H9 (cell line): ENCODE measurements around the gene GAMT. TPM values are rescaled to one million over a fixed set of nuclear protein-coding genes. Genes with fewer than 3 reads are reported as not detected.

Experiments
- DNase-seq: peaks from one replicate; pipeline ENCODE4 v3.0.0-alpha.2; 2017
- H2AFZ ChIP-seq: one replicate; pipeline ENCODE4 v1.6.1; 2013; ENCODE audit warnings: mild to moderate bottlenecking, low read length, control low read depth, moderate library complexity
- H2AK5ac ChIP-seq: 2 replicates; pipeline ENCODE4 v1.6.1; 2013; ENCODE audit warnings: low read length, control low read depth, mixed read lengths; ENCODE audit not compliant: insufficient read length
- H2BK120ac ChIP-seq: one replicate; pipeline ENCODE4 v1.6.1; 2013; ENCODE audit warnings: low read depth, mild to moderate bottlenecking, low read length, control low read depth, inconsistent platforms; ENCODE audit not compliant: poor library complexity, severe bottlenecking
- H2BK12ac ChIP-seq: 2 replicates; pipeline ENCODE4 v1.6.1; 2013; ENCODE audit warnings: low read length, control low read depth, mixed read lengths, low read depth; ENCODE audit not compliant: insufficient read length
- H2BK15ac ChIP-seq: 2 replicates; pipeline ENCODE4 v1.6.1; 2013; ENCODE audit warnings: low read depth, low read length, control low read depth
- H2BK20ac ChIP-seq: one replicate; pipeline ENCODE4 v1.6.1; 2013; ENCODE audit warnings: low read depth, mild to moderate bottlenecking, low read length, control low read depth, inconsistent platforms; ENCODE audit not compliant: poor library complexity, severe bottlenecking
- H2BK5ac ChIP-seq: 2 replicates; pipeline ENCODE4 v1.6.1; 2013; ENCODE audit warnings: low read length, control low read depth, mixed read lengths; ENCODE audit not compliant: insufficient read length
- H3K14ac ChIP-seq: 2 replicates; pipeline ENCODE4 v1.6.1; 2013; ENCODE audit warnings: low read length, control low read depth; ENCODE audit not compliant: insufficient read depth
- H3K18ac ChIP-seq: 2 replicates; pipeline ENCODE4 v1.6.1; 2013; ENCODE audit warnings: low read depth, mild to moderate bottlenecking, mixed read lengths, low read length, control low read depth; ENCODE audit not compliant: insufficient read length
- H3K23ac ChIP-seq: 2 replicates; pipeline ENCODE4 v1.6.1; 2013; ENCODE audit warnings: low read length, control low read depth, mixed read lengths, low read depth; ENCODE audit not compliant: insufficient read length
- H3K23me2 ChIP-seq: 2 replicates; pipeline ENCODE4 v1.6.1; 2013; ENCODE audit warnings: low read depth, mild to moderate bottlenecking, mixed read lengths, low read length, control low read depth; ENCODE audit not compliant: insufficient read length, poor library complexity, severe bottlenecking
- H3K27ac ChIP-seq: 2 replicates; pipeline ENCODE4 v1.5.1; 2013; ENCODE audit warnings: low read length, control low read depth, mixed read lengths, low read depth; ENCODE audit not compliant: insufficient read length
- H3K27me3 ChIP-seq: 2 replicates; pipeline ENCODE4 v1.6.1; 2013; ENCODE audit warnings: low read length, control low read depth, inconsistent platforms; ENCODE audit not compliant: insufficient read depth
- H3K4ac ChIP-seq: 2 replicates; pipeline ENCODE4 v1.6.1; 2013; ENCODE audit warnings: low read depth, mild to moderate bottlenecking, control low read depth, inconsistent platforms, low read length, moderate library complexity
- H3K4me1 ChIP-seq: 2 replicates; pipeline ENCODE4 v1.6.1; 2013; ENCODE audit warnings: low read length, control low read depth, inconsistent platforms; ENCODE audit not compliant: insufficient read depth
- H3K4me2 ChIP-seq: 2 replicates; pipeline ENCODE4 v1.6.1; 2013; ENCODE audit warnings: low read length, control low read depth, mixed read lengths; ENCODE audit not compliant: insufficient read length, insufficient read depth
- H3K56ac ChIP-seq: 2 replicates; pipeline ENCODE4 v1.6.1; 2013; ENCODE audit warnings: low read depth, mild to moderate bottlenecking, mixed read lengths, low read length, control low read depth; ENCODE audit not compliant: insufficient read length
- H3K79me1 ChIP-seq: 2 replicates; pipeline ENCODE4 v1.6.1; 2013; ENCODE audit warnings: low read depth, mild to moderate bottlenecking, moderate library complexity, low read length, control low read depth, inconsistent platforms; ENCODE audit not compliant: insufficient read depth, poor library complexity, severe bottlenecking
- H3K79me2 ChIP-seq: 2 replicates; pipeline ENCODE4 v1.6.1; 2013; ENCODE audit warnings: low read length, control low read depth, inconsistent platforms; ENCODE audit not compliant: insufficient read depth
- H3K9ac ChIP-seq: 2 replicates; pipeline ENCODE4 v1.6.1; 2013; ENCODE audit warnings: low read length, control low read depth, mixed read lengths; ENCODE audit not compliant: insufficient read length; ENCODE audit errors: extremely low read depth
- H3K9me3 ChIP-seq: one replicate; pipeline ENCODE4 v1.6.1; 2013; ENCODE audit warnings: low read depth, low read length, inconsistent platforms; ENCODE audit not compliant: control insufficient read depth
- H3T11ph ChIP-seq: one replicate; pipeline ENCODE4 v1.6.1; 2013; ENCODE audit warnings: mild to moderate bottlenecking, low read length, control low read depth, inconsistent platforms
- H4K20me1 ChIP-seq: one replicate; pipeline ENCODE4 v1.6.1; 2013; ENCODE audit not compliant: control insufficient read depth, insufficient read length, insufficient read depth
- H4K5ac ChIP-seq: 2 replicates; pipeline ENCODE4 v1.6.1; 2013; ENCODE audit warnings: low read depth, mild to moderate bottlenecking, mixed read lengths, low read length, control low read depth; ENCODE audit not compliant: insufficient read length
- H4K8ac ChIP-seq: replicated peaks from 2 replicates; pipeline ENCODE4 v1.6.1; 2013; ENCODE audit warnings: low read length, control low read depth, mixed read lengths, low read depth; ENCODE audit not compliant: insufficient read length
- H4K91ac ChIP-seq: 2 replicates; pipeline ENCODE4 v1.6.1; 2013; ENCODE audit warnings: low read depth, mild to moderate bottlenecking, moderate library complexity, mixed read lengths, low read length, control low read depth; ENCODE audit not compliant: insufficient read length
- H3K27ac Mint-ChIP-seq, 3 experiments: 2 replicates in 2 of 3; 3 replicates in 1 of 3; pipeline ENCODE4 v1.8.0; 2020 to 2021; ENCODE audit warnings: mixed read lengths in 3 of 3, mild to moderate bottlenecking in 1 of 3, moderate library complexity in 1 of 3
- H3K27me3 Mint-ChIP-seq: 2 replicates; pipeline ENCODE4 v1.8.0; 2021; ENCODE audit warnings: low read depth, mild to moderate bottlenecking, moderate library complexity, mixed read lengths
- H3K36me3 Mint-ChIP-seq, 3 experiments: 2 replicates in 2 of 3; 3 replicates in 1 of 3; pipeline ENCODE4 v1.8.0; 2020 to 2021; ENCODE audit warnings: low read depth in 3 of 3, mixed read lengths in 3 of 3; ENCODE audit not compliant: insufficient read depth in 1 of 3
- H3K4me1 Mint-ChIP-seq, 2 experiments: 2 replicates each; pipeline ENCODE4 v1.8.0; 2020; ENCODE audit warnings: mixed read lengths in 2 of 2
- H3K4me3 Mint-ChIP-seq, 2 experiments: 2 replicates in 1 of 2; 3 replicates in 1 of 2; pipeline ENCODE4 v1.8.0; 2020 to 2021; ENCODE audit warnings: mild to moderate bottlenecking in 2 of 2, mixed read lengths in 2 of 2, moderate library complexity in 1 of 2
- H3K9me3 Mint-ChIP-seq, 2 experiments: 2 replicates in 1 of 2; 3 replicates in 1 of 2; pipeline ENCODE4 v1.8.0; 2020; ENCODE audit warnings: mild to moderate bottlenecking in 2 of 2, mixed read lengths in 2 of 2, moderate library complexity in 1 of 2
- WGBS: extraction: QIAGEN DNeasy Blood & Tissue Kit; methylation state at CpG from one replicate; pipeline ENCODE4 v1.1.7; 2013; ENCODE audit warnings: missing lambda C conversion rate, low lambda C conversion rate, mixed read lengths; ENCODE audit not compliant: insufficient read length; ENCODE audit errors: extremely low coverage; 5-methylcytosine and 5-hydroxymethylcytosine counted together
- total RNA-seq: library from RNA; stranded (reverse); gene quantifications from 2 replicates; pipeline ENCODE4 v1.2.1, GENCODE V29; 2021
- TF ChIP-seq, protein P1 (sequence below): fragments of 200-600 bp; sonication (generic); conservative IDR thresholded peaks from 3 replicates; pipeline ENCODE4 v1.8.0; 2021; ENCODE audit warnings: antibody characterized with exemption, mild to moderate bottlenecking

The GAMT gene
- total RNA-seq, 1 experiment from 2014 or later = 26.6 TPM

DNA sequence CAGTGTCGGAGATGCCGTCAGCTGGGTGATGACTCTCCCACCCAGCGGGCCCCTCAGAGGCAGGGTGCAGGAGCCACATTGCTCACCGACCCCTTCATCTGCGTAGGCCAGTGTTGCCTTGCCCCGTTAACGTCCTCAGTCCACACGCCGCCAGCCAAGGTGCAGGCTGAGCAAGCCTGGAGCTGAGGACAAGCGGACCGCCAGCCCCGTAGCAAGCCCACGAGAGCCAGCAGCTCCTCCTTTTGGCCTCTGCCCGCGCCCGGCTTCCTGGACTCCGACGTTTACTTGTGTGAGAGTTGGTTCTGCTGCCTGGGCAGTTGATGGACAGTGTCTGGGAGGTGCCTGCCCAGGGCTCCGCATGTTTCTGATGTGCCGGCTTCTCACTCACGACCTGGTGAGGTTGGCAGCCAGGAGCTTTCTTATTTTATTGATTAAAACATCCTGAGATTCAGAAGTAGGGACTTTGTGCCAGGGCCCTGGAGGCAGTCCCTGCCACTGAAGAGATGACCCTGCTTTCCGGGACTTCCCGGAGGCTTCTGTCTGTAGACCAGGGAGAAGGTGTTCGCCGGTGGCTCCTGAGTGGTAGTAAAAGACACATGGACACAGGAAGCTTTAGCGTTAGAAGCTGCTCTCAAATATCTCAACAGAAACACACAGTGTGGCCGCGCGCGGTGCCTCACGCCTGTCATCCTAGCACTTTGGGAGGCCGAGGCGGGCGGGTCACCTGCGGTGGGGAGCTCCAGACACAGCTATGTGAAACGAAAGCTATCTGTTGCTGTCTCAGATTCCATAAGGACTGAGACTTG is 11.9 kb upstream of the GAMT start:
- Mint-ChIP-seq H3K4me1 (peaks cover 59 to 64% of the 10 kb centered on the region in 2 experiments), H3K36me3 (peaks cover 23 to 63% (median 46%) of the 10 kb centered on the region in 3 experiments), H3K27me3 (no peaks in the 10 kb centered on the region), H3K9me3 (peaks cover 0 to 2% of the 10 kb centered on the region in 2 experiments; a peak in 1 of 5 replicates), H3K4me3 (no peak overlapping the region; a peak in 1 of 5 replicates), H3K27ac (peak overlapping the region; percentile 61 to 84 (median 70); a peak in 5 of 7 replicates)
- H3K4me1 ChIP-seq = no peaks in the 10 kb centered on the region; the same call in 1 of the 2 replicates
- H3K23me2 ChIP-seq = peaks cover 6% of the 10 kb centered on the region
- no peak overlapping the region for H3K56ac ChIP-seq
- H3K4me2 ChIP-seq = no peak overlapping the region
- no peaks in the 10 kb centered on the region for H3K27me3 ChIP-seq
- H2BK5ac ChIP-seq = no peak overlapping the region
- H3K9ac ChIP-seq = no peak overlapping the region
- no peaks in the 10 kb centered on the region for H3K9me3 ChIP-seq
- no peak overlapping the region for H3K27ac ChIP-seq
- TF ChIP-seq, protein P1, sequence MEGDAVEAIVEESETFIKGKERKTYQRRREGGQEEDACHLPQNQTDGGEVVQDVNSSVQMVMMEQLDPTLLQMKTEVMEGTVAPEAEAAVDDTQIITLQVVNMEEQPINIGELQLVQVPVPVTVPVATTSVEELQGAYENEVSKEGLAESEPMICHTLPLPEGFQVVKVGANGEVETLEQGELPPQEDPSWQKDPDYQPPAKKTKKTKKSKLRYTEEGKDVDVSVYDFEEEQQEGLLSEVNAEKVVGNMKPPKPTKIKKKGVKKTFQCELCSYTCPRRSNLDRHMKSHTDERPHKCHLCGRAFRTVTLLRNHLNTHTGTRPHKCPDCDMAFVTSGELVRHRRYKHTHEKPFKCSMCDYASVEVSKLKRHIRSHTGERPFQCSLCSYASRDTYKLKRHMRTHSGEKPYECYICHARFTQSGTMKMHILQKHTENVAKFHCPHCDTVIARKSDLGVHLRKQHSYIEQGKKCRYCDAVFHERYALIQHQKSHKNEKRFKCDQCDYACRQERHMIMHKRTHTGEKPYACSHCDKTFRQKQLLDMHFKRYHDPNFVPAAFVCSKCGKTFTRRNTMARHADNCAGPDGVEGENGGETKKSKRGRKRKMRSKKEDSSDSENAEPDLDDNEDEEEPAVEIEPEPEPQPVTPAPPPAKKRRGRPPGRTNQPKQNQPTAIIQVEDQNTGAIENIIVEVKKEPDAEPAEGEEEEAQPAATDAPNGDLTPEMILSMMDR = no peak
- H2AK5ac ChIP-seq = no peak overlapping the region
- H2AFZ ChIP-seq = no peak overlapping the region
- no peak overlapping the region for H4K8ac ChIP-seq
- no peak overlapping the region for H4K5ac ChIP-seq
- H3K18ac ChIP-seq = no peak overlapping the region
- no peak for DNase-seq
- H3K14ac ChIP-seq = no peak overlapping the region; the same call in 1 of the 2 replicates
- H3K79me2 ChIP-seq = peaks cover 84% of the 10 kb centered on the region
- H2BK120ac ChIP-seq = no peak overlapping the region
- no peak overlapping the region for H2BK12ac ChIP-seq
- H3K79me1 ChIP-seq = peaks cover 4% of the 10 kb centered on the region
- H2BK15ac ChIP-seq = no peak overlapping the region
- H4K91ac ChIP-seq = no peak overlapping the region
- peaks cover 2% of the 10 kb centered on the region for H4K20me1 ChIP-seq
- H3K23ac ChIP-seq = no peak overlapping the region
- H2BK20ac ChIP-seq = no peak overlapping the region
- no CpG with 5 or more reads among the region's 36 CpGs for WGBS
- no peak overlapping the region for H3K4ac ChIP-seq
- no peak overlapping the region for H3T11ph ChIP-seq
